CD14-positive monocyte (primary cell): ENCODE data around the gene KCTD14. TPM values are rescaled to one million over a fixed set of nuclear protein-coding genes. Genes with fewer than 3 reads are reported as not detected.

Experiments used
- DNase-seq, 3 donors: peaks; one replicate each; pipeline ENCODE4 v3.0.0-alpha.2; 2011 to 2022
- H2AFZ ChIP-seq: 2 replicates; pipeline ENCODE4 v1.6.0; 2012; ENCODE audit warnings: mild to moderate bottlenecking, low read depth, low read length, inconsistent platforms; ENCODE audit not compliant: insufficient read depth, poor library complexity, severe bottlenecking
- H3K27ac ChIP-seq, 2 donors: 1 replicate in 1 of 2; 2 replicates in 1 of 2; pipeline ENCODE4 v1.5.1; 2012 to 2013; ENCODE audit warnings: low read length in 2 of 2, control low read depth in 1 of 2, inconsistent platforms in 1 of 2, low read depth in 1 of 2, mild to moderate bottlenecking in 1 of 2
- H3K27me3 ChIP-seq, 2 donors: one replicate each; pipeline versions ENCODE4 v1.6.0 to v1.6.1; 2011 to 2013; ENCODE audit warnings: low read length in 2 of 2; ENCODE audit not compliant: control insufficient read depth in 2 of 2, insufficient read depth in 2 of 2
- H3K36me3 ChIP-seq, 2 donors: replicated peaks in 1 of 2; 1 replicate in 1 of 2; 2 replicates in 1 of 2; pipeline versions ENCODE4 v1.5.1 to v1.6.1; 2012 to 2013; ENCODE audit warnings: low read length in 2 of 2, control low read depth in 1 of 2, inconsistent platforms in 1 of 2, mild to moderate bottlenecking in 1 of 2; ENCODE audit not compliant: insufficient read depth in 2 of 2, control insufficient read depth in 1 of 2
- H3K4me1 ChIP-seq, 2 donors: 1 replicate in 1 of 2; 2 replicates in 1 of 2; pipeline versions ENCODE4 v1.5.1 to v1.6.1; 2012 to 2013; ENCODE audit warnings: low read length in 2 of 2, control low read depth in 1 of 2, inconsistent platforms in 1 of 2, mild to moderate bottlenecking in 1 of 2, moderate library complexity in 1 of 2; ENCODE audit not compliant: insufficient read depth in 2 of 2, control insufficient read depth in 1 of 2
- H3K4me2 ChIP-seq: replicated peaks from 2 replicates; pipeline ENCODE3; 2012; ENCODE audit warnings: low read length, moderate library complexity, mild to moderate bottlenecking; ENCODE audit not compliant: poor library complexity, severe bottlenecking; ENCODE audit errors: extremely low read depth
- H3K4me3 ChIP-seq, 3 experiments: fragments of 200-600 bp in 1 of 3; sonication (generic) in 1 of 3; replicated peaks in 1 of 3; 1 replicate in 2 of 3; 2 replicates in 1 of 3; pipeline ENCODE4 v1.5.1; 2011 to 2013; ENCODE audit warnings: low read length in 3 of 3, mild to moderate bottlenecking in 3 of 3, control low read depth in 2 of 3, low read depth in 2 of 3, inconsistent platforms in 1 of 3, moderate library complexity in 1 of 3
- H3K79me2 ChIP-seq: 2 replicates; pipeline ENCODE4 v1.6.0; 2012; ENCODE audit warnings: mild to moderate bottlenecking, control low read depth, inconsistent platforms, low read length, moderate library complexity; ENCODE audit not compliant: insufficient read depth
- H3K9ac ChIP-seq: 2 replicates; pipeline ENCODE4 v1.6.0; 2017; ENCODE audit warnings: low read length, mild to moderate bottlenecking; ENCODE audit not compliant: insufficient read depth, poor library complexity, severe bottlenecking
- H3K9me3 ChIP-seq, 2 donors: replicated peaks in 1 of 2; 1 replicate in 1 of 2; 2 replicates in 1 of 2; pipeline versions ENCODE4 v1.5.1 to v1.6.1; 2012 to 2013; ENCODE audit warnings: low read length in 2 of 2, control low read depth in 1 of 2; ENCODE audit not compliant: control insufficient read depth in 1 of 2, insufficient read depth in 1 of 2
- H4K20me1 ChIP-seq: 2 replicates; pipeline ENCODE4 v1.6.0; 2012; ENCODE audit warnings: mild to moderate bottlenecking, low read length, control low read depth, moderate library complexity; ENCODE audit not compliant: insufficient read depth
- H3K27ac Mint-ChIP-seq, 7 donors: one replicate each; pipeline ENCODE4 v1.8.0; 2020; ENCODE audit warnings: mild to moderate bottlenecking in 7 of 7, mixed read lengths in 7 of 7, moderate library complexity in 6 of 7, inconsistent platforms in 2 of 7
- H3K27me3 Mint-ChIP-seq, 3 donors: one replicate each; pipeline ENCODE4 v1.8.0; 2021 to 2022; ENCODE audit warnings: low read depth in 3 of 3, mild to moderate bottlenecking in 3 of 3, mixed read lengths in 3 of 3, moderate library complexity in 3 of 3, inconsistent platforms in 1 of 3
- H3K36me3 Mint-ChIP-seq, 2 donors: one replicate each; pipeline ENCODE4 v1.8.0; 2020; ENCODE audit warnings: mixed read lengths in 2 of 2, inconsistent platforms in 1 of 2, mild to moderate bottlenecking in 1 of 2
- H3K4me1 Mint-ChIP-seq: one replicate; pipeline ENCODE4 v1.8.0; 2020; ENCODE audit warnings: mild to moderate bottlenecking, mixed read lengths
- H3K4me3 Mint-ChIP-seq, 2 donors: one replicate each; pipeline ENCODE4 v1.8.0; 2020; ENCODE audit warnings: mild to moderate bottlenecking in 2 of 2, mixed read lengths in 2 of 2, moderate library complexity in 1 of 2
- H3K9me3 Mint-ChIP-seq, 7 donors: one replicate each; pipeline ENCODE4 v1.8.0; 2020 to 2022; ENCODE audit warnings: mixed read lengths in 7 of 7, mild to moderate bottlenecking in 6 of 7, moderate library complexity in 6 of 7, inconsistent platforms in 2 of 7
- CTCF ChIP-seq: fragments of 200-600 bp; IDR thresholded peaks from one replicate; pipeline ENCODE4 v1.8.0; 2022; ENCODE audit warnings: antibody characterized with exemption, mild to moderate bottlenecking
- WGBS: methylation state at CpG from one replicate; pipeline ENCODE4 v1.1.5; 2013; ENCODE audit warnings: missing lambda C conversion rate; ENCODE audit not compliant: insufficient coverage; 5-methylcytosine and 5-hydroxymethylcytosine counted together
- intact Hi-C, 2 donors: fragments of 100-400 bp; cut with micrococcal nuclease; formaldehyde crosslinking; loops; one replicate each; pipeline versions ENCODE4 v1.15.0 to v1.15.1; 2023
- polyA plus RNA-seq, 3 donors: library from polyadenylated mRNA; depleted of rRNA in 1 of 3; unstranded in 2 of 3; stranded (reverse) in 1 of 3; fragments of 300-500 nt in 2 of 3; fragments of >200 nt in 1 of 3; fragmentation: Illumina TruSeq in 2 of 3; gene quantifications; 1 replicate in 2 of 3; 2 replicates in 1 of 3; pipeline ENCODE4 v1.2.3, GENCODE V29; 2012 to 2021

Gene KCTD14
- polyA plus RNA-seq, 3 donors, result 0.14 to 0.33 (median 0.23) TPM

GRCh38 chr11:78057462-78058055 lies 34.5 kb upstream of the KCTD14 start:
- H3K27me3 Mint-ChIP-seq, result no peaks in the 10 kb centered on the region
- WGBS, result 83% methylated on average over 8 of the region's 10 CpGs
- Histone ChIP-seq H3K79me2 (no peaks in the 10 kb centered on the region), H3K27me3 (no peaks in the 10 kb centered on the region), H2AFZ (no peak overlapping the region), H4K20me1 (no peaks in the 10 kb centered on the region), H3K36me3 (no peaks in the 10 kb centered on the region), H3K27ac (no peak overlapping the region), H3K9me3 (no peaks in the 10 kb centered on the region), H3K9ac (no peak overlapping the region), H3K4me2 (no peak overlapping the region), H3K4me1 (no peaks in the 10 kb centered on the region), H3K4me3 (no peak overlapping the region)
- intact Hi-C loops, result no loop called here
- peaks cover 0 to 3% of the 10 kb centered on the region in 2 donors for H3K36me3 Mint-ChIP-seq
- no peak for TF ChIP-seq CTCF
- no peak overlapping the region for H3K27ac Mint-ChIP-seq
- no peaks in the 10 kb centered on the region for H3K9me3 Mint-ChIP-seq
- no peak overlapping the region for H3K4me3 Mint-ChIP-seq
- no peak for DNase-seq
- H3K4me1 Mint-ChIP-seq, result no peaks in the 10 kb centered on the region

- Mint-ChIP-seq H3K4me1 (peaks cover 1% of the 10 kb centered on the region), H3K9me3 (no peaks in the 10 kb centered on the region), H3K27ac (peak overlapping the region in 1 of 7 donors; percentile 42), H3K36me3 (peaks cover 0 to 3% of the 10 kb centered on the region in 2 donors), H3K4me3 (no peak overlapping the region), H3K27me3 (no peaks in the 10 kb centered on the region)
- no peak overlapping the region for H3K9ac ChIP-seq
- H3K79me2 ChIP-seq, result no peaks in the 10 kb centered on the region
- no peaks in the 10 kb centered on the region for H3K9me3 ChIP-seq
- no peaks in the 10 kb centered on the region for H3K27me3 ChIP-seq
- WGBS, result 93% methylated on average over 2 of the region's 3 CpGs
- no peak overlapping the region for H3K27ac ChIP-seq
- TF ChIP-seq CTCF, result no peak
- intact Hi-C loops, result no loop called here
- no peak overlapping the region for H3K4me2 ChIP-seq
- H3K4me3 ChIP-seq, result no peak overlapping the region
- H2AFZ ChIP-seq, result no peak overlapping the region
- no peaks in the 10 kb centered on the region for H3K36me3 ChIP-seq
- no peaks in the 10 kb centered on the region for H4K20me1 ChIP-seq
- no peak for DNase-seq
- no peaks in the 10 kb centered on the region for H3K4me1 ChIP-seq
Observed at GRCh38 chr11:78056093-78056492, 33.0 kb upstream of the KCTD14 start.
